ENCODE measurements around the gene ADPRHL1.

- TF ChIP-seq CTCF (IDR thresholded peaks at IDR 0.05 in 8 of 11, conservative IDR thresholded peaks at IDR 0.05 in 3 of 11) (no peak), POLR2A (IDR thresholded peaks at IDR 0.05) (no peak)
These were observed 1.3 kb downstream of the ADPRHL1 start for GRCh38 chr13:113451951-113452421.

Data from spleen (tissue), 7 donors.